MM.1S (cell line): ENCODE data around the gene TTC28.

ENCODE experiments used
- EZH2 ChIP-seq: fragments of 300-600 bp; sonication (generic); optimal IDR thresholded peaks from 2 replicates; pipeline ENCODE3; 2017; ENCODE audit warnings: low read depth, mild to moderate bottlenecking, antibody characterized with exemption, low read length, mixed read lengths
- TF ChIP-seq, protein P1 (sequence below): fragments of 300-600 bp; sonication (generic); IDR thresholded peaks from 2 replicates; pipeline ENCODE4 v1.5.1; 2016; ENCODE audit warnings: antibody characterized with exemption, low read length, mixed read lengths

DNA sequence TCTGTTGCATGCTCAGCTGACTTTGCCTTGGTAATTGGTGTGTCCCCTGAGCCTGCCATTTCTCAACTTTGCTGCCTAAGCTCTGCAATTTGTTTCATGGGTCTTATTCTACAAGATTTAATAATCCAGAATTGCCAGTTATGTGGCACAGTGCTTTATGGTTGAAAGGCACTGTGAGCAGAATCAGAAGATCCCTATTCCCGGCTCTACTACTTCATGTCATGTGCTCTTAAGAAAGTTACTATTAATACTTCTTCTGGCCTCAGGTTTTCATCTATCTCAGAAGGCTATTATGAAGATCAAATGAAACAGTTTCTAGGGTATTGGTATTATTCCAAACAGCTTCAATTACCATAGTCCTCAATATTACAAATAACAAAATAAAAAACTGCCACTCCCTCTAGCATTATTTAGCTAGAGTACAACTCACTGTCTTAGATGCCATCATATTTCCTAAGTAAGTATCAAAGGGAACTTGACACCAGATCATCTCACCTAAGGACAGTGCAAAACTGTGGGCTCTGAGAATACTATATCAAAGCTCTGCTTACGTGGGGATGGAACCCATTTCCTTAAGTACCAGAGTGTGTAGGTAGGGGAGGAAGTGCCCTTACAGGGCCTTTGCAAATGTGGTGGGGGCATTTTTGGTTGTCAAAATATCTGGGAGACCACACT, 560.5 kb downstream of the TTC28 start:
- TF ChIP-seq, protein P1, sequence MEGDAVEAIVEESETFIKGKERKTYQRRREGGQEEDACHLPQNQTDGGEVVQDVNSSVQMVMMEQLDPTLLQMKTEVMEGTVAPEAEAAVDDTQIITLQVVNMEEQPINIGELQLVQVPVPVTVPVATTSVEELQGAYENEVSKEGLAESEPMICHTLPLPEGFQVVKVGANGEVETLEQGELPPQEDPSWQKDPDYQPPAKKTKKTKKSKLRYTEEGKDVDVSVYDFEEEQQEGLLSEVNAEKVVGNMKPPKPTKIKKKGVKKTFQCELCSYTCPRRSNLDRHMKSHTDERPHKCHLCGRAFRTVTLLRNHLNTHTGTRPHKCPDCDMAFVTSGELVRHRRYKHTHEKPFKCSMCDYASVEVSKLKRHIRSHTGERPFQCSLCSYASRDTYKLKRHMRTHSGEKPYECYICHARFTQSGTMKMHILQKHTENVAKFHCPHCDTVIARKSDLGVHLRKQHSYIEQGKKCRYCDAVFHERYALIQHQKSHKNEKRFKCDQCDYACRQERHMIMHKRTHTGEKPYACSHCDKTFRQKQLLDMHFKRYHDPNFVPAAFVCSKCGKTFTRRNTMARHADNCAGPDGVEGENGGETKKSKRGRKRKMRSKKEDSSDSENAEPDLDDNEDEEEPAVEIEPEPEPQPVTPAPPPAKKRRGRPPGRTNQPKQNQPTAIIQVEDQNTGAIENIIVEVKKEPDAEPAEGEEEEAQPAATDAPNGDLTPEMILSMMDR = no peak
- TF ChIP-seq EZH2 = no peak
